ENCODE data around the gene TPCN2. TPM values are rescaled to one million over a fixed set of nuclear protein-coding genes. Genes with fewer than 3 reads are reported as not detected.

Gene TPCN2
- total and polyA plus RNA-seq, 7 experiments from 2014 or later, result 3.3 to 29.4 (median 21.2) TPM

GRCh38 chr11:69005631-69006368 lies 42.9 kb upstream of the TPCN2 start:
- H3K9me3 ChIP-seq (ENCODE audit: control insufficient read depth in 2 of 3, low read length in 3 of 3), result no peaks in the 10 kb centered on the region
- intact Hi-C loops (cut with micrococcal nuclease), result no loop called here
- Mint-ChIP-seq H3K9me3 (no peaks in the 10 kb centered on the region), H3K36me3 (no peaks in the 10 kb centered on the region), H3K27ac (no peak overlapping the region), H3K4me1 (peaks cover 0 to 3% (median 0%) of the 10 kb centered on the region in 7 donors), H3K27me3 (peaks cover 0 to 14% (median 3%) of the 10 kb centered on the region in 5 donors), H3K4me3 (peak overlapping the region in 2 of 10 donors; percentile 9 to 48)
- ATAC-seq (no peak), DNase-seq (no peak)
- no peaks in the 10 kb centered on the region for H3K4me1 ChIP-seq (ENCODE audit: control insufficient read depth in 2 of 2, insufficient read depth in 2 of 2, low read length in 2 of 2)
- H3K27me3 ChIP-seq (ENCODE audit: control insufficient read depth in 2 of 2, insufficient read depth in 2 of 2, low read length in 2 of 2), result peaks cover 0 to 4% of the 10 kb centered on the region in 2 donors
- ChIA-PET POLR2A (no interaction called here), CTCF (no interaction called here)
- no peaks in the 10 kb centered on the region for H3K36me3 ChIP-seq (ENCODE audit: control insufficient read depth in 2 of 3, insufficient read depth in 3 of 3, low read length in 3 of 3)
- H3K4me3 ChIP-seq (ENCODE audit: low read length), result no peak overlapping the region
- H3K27ac ChIP-seq (ENCODE audit: low read depth, low read length), result no peak overlapping the region

GRCh38 chr11:69006816-69007215 lies 41.9 kb upstream of the TPCN2 start:
- DNase-seq (no peak), ATAC-seq (no peak)
- H3K27ac Mint-ChIP-seq, result no peak overlapping the region
- ChIA-PET CTCF (no interaction called here), POLR2A (no interaction called here)
- H3K36me3 Mint-ChIP-seq, result no peaks in the 10 kb centered on the region
- H3K4me3 Mint-ChIP-seq, result no peak overlapping the region
- Histone ChIP-seq H3K27ac (ENCODE audit: low read depth, low read length) (no peak overlapping the region), H3K9me3 (ENCODE audit: control insufficient read depth in 2 of 3, low read length in 3 of 3) (no peaks in the 10 kb centered on the region), H3K4me3 (ENCODE audit: low read length) (no peak overlapping the region), H3K4me1 (ENCODE audit: control insufficient read depth in 2 of 2, insufficient read depth in 2 of 2, low read length in 2 of 2) (no peaks in the 10 kb centered on the region), H3K27me3 (ENCODE audit: control insufficient read depth in 2 of 2, insufficient read depth in 2 of 2, low read length in 2 of 2) (peaks cover 0 to 4% of the 10 kb centered on the region in 2 donors), H3K36me3 (ENCODE audit: control insufficient read depth in 2 of 3, insufficient read depth in 3 of 3, low read length in 3 of 3) (no peaks in the 10 kb centered on the region)
- H3K9me3 Mint-ChIP-seq, result no peaks in the 10 kb centered on the region
- peaks cover 0 to 8% (median 5%) of the 10 kb centered on the region in 7 donors for H3K4me1 Mint-ChIP-seq
- peaks cover 5 to 20% (median 8%) of the 10 kb centered on the region in 5 donors for H3K27me3 Mint-ChIP-seq
- intact Hi-C loops (cut with micrococcal nuclease), result no loop called here

DNA sequence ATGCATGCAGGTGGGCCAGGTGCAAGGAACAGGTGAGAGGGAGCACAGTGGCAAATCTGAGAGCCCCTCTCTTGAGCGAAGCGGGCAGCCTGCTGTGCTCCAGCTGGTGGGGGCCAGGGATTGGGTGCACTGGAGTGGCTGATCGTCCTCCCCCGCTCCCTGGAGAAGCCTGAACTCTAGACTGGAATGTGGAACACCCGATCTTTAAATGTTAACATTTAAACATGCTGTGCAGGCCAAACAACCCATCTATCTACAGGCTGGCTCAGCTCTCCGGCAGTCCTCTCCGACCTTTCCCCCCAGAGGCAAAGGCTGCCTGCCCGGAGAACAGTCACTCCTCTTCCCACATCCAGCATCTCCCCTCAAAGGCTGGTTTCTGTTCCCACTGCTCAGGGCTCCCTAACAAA lies 40.8 kb upstream of the TPCN2 start:
- Mint-ChIP-seq H3K27ac (no peak overlapping the region), H3K4me3 (no peak overlapping the region), H3K9me3 (no peaks in the 10 kb centered on the region), H3K4me1 (peaks cover 0 to 11% (median 6%) of the 10 kb centered on the region in 7 donors), H3K27me3 (peaks cover 9 to 29% (median 18%) of the 10 kb centered on the region in 5 donors), H3K36me3 (no peaks in the 10 kb centered on the region)
- intact Hi-C loops (cut with micrococcal nuclease), result no loop called here
- Histone ChIP-seq H3K27me3 (ENCODE audit: control insufficient read depth in 2 of 2, insufficient read depth in 2 of 2, low read length in 2 of 2) (peaks cover 0 to 8% of the 10 kb centered on the region in 2 donors), H3K27ac (ENCODE audit: low read depth, low read length) (no peak overlapping the region), H3K9me3 (ENCODE audit: control insufficient read depth in 2 of 3, low read length in 3 of 3) (no peaks in the 10 kb centered on the region), H3K4me3 (ENCODE audit: low read length) (no peak overlapping the region), H3K36me3 (ENCODE audit: control insufficient read depth in 2 of 3, insufficient read depth in 3 of 3, low read length in 3 of 3) (no peaks in the 10 kb centered on the region), H3K4me1 (ENCODE audit: control insufficient read depth in 2 of 2, insufficient read depth in 2 of 2, low read length in 2 of 2) (no peaks in the 10 kb centered on the region)
- CTCF ChIA-PET, result no interaction called here
- no peak for DNase-seq
- POLR2A ChIA-PET, result no interaction called here
- ATAC-seq, result no peak

DNA sequence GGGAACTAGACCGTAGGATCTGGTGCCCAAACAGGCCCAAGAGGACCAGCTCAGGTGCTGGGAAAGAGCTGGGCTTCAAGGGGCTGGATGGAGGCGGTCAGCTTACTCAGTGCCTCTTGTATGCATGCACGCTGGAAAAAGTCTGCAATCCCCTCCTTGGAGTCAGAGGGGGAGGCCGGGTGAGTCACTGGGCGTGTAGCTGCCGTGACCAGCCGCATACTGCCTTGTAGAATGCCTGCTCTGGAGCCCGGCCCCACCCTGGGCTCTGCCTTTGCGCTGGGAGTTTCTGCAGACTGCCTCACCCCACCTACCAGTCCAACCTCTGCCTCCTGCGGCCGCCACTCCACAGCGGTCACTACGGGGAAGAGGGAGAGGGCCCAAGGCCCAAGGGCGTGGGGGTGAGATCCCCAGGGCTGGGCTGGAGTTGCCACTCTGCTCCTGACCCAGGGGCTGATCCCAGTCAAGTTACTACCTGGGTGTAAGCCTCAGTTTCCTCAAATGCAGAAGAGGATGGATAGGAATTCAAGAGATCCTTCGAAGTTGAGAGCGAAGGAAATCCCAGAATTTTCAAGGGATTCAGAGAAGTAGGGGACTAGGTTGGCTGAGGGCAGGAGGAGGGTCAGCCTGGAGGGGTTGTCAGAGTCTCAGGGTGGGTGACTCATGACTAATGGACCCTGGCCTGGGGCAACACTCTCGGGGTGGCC lies 39.8 kb upstream of the TPCN2 start:
- peaks cover 0 to 11% (median 6%) of the 10 kb centered on the region in 7 donors for H3K4me1 Mint-ChIP-seq
- Histone ChIP-seq H3K4me3 (ENCODE audit: low read length) (no peak overlapping the region), H3K36me3 (ENCODE audit: control insufficient read depth in 2 of 3, insufficient read depth in 3 of 3, low read length in 3 of 3) (no peaks in the 10 kb centered on the region), H3K4me1 (ENCODE audit: control insufficient read depth in 2 of 2, insufficient read depth in 2 of 2, low read length in 2 of 2) (no peaks in the 10 kb centered on the region), H3K27ac (ENCODE audit: low read depth, low read length) (no peak overlapping the region), H3K27me3 (ENCODE audit: control insufficient read depth in 2 of 2, insufficient read depth in 2 of 2, low read length in 2 of 2) (peaks cover 0 to 12% of the 10 kb centered on the region in 2 donors), H3K9me3 (ENCODE audit: control insufficient read depth in 2 of 3, low read length in 3 of 3) (no peaks in the 10 kb centered on the region)
- peaks cover 9 to 25% (median 20%) of the 10 kb centered on the region in 5 donors for H3K27me3 Mint-ChIP-seq
- no peaks in the 10 kb centered on the region for H3K9me3 Mint-ChIP-seq
- H3K27ac Mint-ChIP-seq, result no peak overlapping the region
- no peak for ATAC-seq
- ChIA-PET POLR2A (no interaction called here), CTCF (no interaction called here)
- intact Hi-C loops (cut with micrococcal nuclease), result no loop called here
- no peak overlapping the region for H3K4me3 Mint-ChIP-seq
- DNase-seq, result no peak
- no peaks in the 10 kb centered on the region for H3K36me3 Mint-ChIP-seq

- POLR2A ChIA-PET, result no interaction called here
- intact Hi-C loops (cut with micrococcal nuclease), result no loop called here
- no peak for DNase-seq
Measured at GRCh38 chr11:69009441-69010211, 39.1 kb upstream of the TPCN2 start.

GRCh38 chr11:69010361-69010891 lies 38.3 kb upstream of the TPCN2 start:
- no peak overlapping the region for H3K4me3 ChIP-seq (ENCODE audit: low read length)
- intact Hi-C loops (cut with micrococcal nuclease), result no loop called here
- H3K9me3 ChIP-seq (ENCODE audit: control insufficient read depth in 2 of 3, low read length in 3 of 3), result no peaks in the 10 kb centered on the region
- POLR2A ChIA-PET, result no interaction called here
- DNase-seq, result no peak
- Mint-ChIP-seq H3K36me3 (no peaks in the 10 kb centered on the region), H3K9me3 (no peaks in the 10 kb centered on the region), H3K27ac (no peak overlapping the region), H3K4me1 (peaks cover 0 to 11% (median 6%) of the 10 kb centered on the region in 7 donors), H3K27me3 (peaks cover 9 to 32% (median 19%) of the 10 kb centered on the region in 5 donors), H3K4me3 (no peak overlapping the region)
- CTCF ChIA-PET, result no interaction called here
- H3K27me3 ChIP-seq (ENCODE audit: control insufficient read depth in 2 of 2, insufficient read depth in 2 of 2, low read length in 2 of 2), result peaks cover 0 to 12% of the 10 kb centered on the region in 2 donors
- H3K27ac ChIP-seq (ENCODE audit: low read depth, low read length), result no peak overlapping the region
- ATAC-seq, result no peak
- no peaks in the 10 kb centered on the region for H3K36me3 ChIP-seq (ENCODE audit: control insufficient read depth in 2 of 3, insufficient read depth in 3 of 3, low read length in 3 of 3)
- no peaks in the 10 kb centered on the region for H3K4me1 ChIP-seq (ENCODE audit: control insufficient read depth in 2 of 2, insufficient read depth in 2 of 2, low read length in 2 of 2)

More at GRCh38 chr11:69009441-69010211, 39.1 kb upstream of the TPCN2 start:
- Histone ChIP-seq H3K4me3 (ENCODE audit: low read length) (no peak overlapping the region), H3K27me3 (ENCODE audit: control insufficient read depth in 2 of 2, insufficient read depth in 2 of 2, low read length in 2 of 2) (peaks cover 0 to 12% of the 10 kb centered on the region in 2 donors), H3K4me1 (ENCODE audit: control insufficient read depth in 2 of 2, insufficient read depth in 2 of 2, low read length in 2 of 2) (no peaks in the 10 kb centered on the region), H3K27ac (ENCODE audit: low read depth, low read length) (no peak overlapping the region), H3K9me3 (ENCODE audit: control insufficient read depth in 2 of 3, low read length in 3 of 3) (no peaks in the 10 kb centered on the region), H3K36me3 (ENCODE audit: control insufficient read depth in 2 of 3, insufficient read depth in 3 of 3, low read length in 3 of 3) (no peaks in the 10 kb centered on the region)
- H3K27me3 Mint-ChIP-seq, result peaks cover 9 to 28% (median 23%) of the 10 kb centered on the region in 5 donors
- no peak overlapping the region for H3K4me3 Mint-ChIP-seq
- no peaks in the 10 kb centered on the region for H3K36me3 Mint-ChIP-seq
- no peaks in the 10 kb centered on the region for H3K9me3 Mint-ChIP-seq
- CTCF ChIA-PET, result no interaction called here
- no peak overlapping the region for H3K27ac Mint-ChIP-seq
- no peak for ATAC-seq
- peaks cover 0 to 11% (median 6%) of the 10 kb centered on the region in 7 donors for H3K4me1 Mint-ChIP-seq

Data from naive thymus-derived CD4-positive, alpha-beta T cell (primary cell).